ENCODE results near the gene TOB1.
"Not testable (repeated sequence)": the region's sequence is repeated elsewhere in the genome, so short reads cannot be mapped to it uniquely, and the experiment has no call there.

Gene TOB1

DNA sequence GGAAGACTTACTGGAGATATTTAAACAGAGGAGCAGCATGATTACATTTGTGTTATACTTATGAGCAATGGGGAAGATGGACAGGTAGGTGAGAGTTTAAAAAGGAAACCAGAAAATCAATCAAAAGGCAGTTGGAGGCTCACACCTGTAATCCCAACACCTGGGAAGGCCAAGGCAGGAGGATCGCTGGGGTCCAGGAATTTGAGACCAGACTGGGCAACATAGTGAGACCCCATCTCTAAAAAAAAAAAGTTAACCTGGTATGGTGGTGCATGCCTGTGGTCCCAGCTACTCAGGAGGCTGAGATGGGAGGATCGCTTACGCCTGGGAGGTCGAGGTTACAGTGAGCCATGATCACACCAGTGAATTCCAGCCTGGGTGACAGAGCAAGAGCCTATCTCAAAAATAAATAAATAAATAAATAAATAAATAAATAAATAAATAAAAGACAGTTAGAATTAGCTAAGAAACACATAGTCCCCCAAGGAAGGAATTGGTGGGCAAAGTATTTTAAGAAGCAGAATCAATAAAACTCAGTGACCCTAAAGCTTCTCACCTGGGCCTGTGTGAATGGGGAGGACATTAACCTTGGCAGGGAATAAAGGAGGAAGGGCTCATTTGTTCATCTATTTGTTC is 32.3 kb upstream of the TOB1 start:
- no peak for DNase-seq

GRCh38 chr17:50894513-50894912 is 28.4 kb upstream of the TOB1 start:
- not testable (repeated sequence) for DNase-seq

DNA sequence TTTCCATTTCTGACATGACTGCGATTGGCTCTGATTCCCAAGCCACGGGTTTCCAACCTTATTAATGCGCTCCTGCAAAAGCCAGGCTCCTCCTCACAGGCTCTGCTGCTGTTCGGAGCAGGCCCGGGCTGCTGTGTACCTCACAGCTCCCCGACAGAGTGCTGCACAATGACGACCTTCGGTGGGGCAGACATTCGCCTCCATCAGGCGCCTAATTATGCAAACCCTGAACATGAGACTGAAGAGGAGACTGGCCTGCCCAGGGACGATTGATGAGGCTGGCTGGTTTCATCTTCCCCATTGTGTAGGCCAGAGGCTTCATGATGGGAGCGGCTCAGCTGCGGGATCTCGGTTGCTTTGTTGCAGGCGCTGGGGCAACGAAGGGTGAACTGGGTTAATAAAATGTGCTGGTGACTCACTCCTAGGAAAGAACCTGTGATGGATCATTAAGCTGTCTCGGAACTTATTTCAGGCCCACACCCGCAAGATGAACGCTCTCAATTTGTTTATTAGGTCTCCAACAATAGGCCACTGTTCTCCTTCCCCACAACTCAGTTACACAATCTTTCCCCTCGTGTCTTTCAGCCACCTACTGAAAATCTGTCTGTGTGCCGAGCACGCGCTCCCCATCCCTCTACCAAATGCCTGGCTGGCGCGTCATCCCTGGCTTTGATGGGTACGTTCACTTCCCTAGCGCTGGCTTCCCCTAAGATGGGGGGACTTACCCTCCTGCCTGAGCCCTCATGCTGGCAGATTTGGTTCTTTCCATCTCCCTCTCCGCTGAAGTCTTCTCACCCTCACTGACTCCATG is 27.2 kb upstream of the TOB1 start:
- DNase-seq: no peak

GRCh38 chr17:50892101-50892776 is 26.1 kb upstream of the TOB1 start:
- no peak for DNase-seq

DNA sequence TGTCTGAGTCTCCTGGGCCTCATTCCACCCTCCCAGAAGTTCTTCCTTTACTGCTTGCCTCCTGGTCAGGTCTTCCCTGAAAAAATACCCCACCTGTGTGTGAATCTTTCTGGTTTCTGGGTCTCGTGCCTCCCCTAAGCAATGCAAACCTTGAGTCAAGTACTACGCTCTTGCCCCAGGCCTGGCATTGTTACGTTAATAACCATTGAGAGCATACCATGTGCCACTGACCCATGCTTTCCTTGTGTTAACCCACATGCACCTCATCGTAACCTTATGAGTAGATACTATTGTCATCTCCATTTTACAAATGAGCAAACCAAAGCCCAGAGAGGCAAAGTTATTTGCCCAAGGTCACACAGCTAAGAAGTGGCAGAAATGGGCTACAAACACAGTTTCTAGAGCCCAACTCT is 25.4 kb upstream of the TOB1 start:
- DNase-seq: no peak

DNA sequence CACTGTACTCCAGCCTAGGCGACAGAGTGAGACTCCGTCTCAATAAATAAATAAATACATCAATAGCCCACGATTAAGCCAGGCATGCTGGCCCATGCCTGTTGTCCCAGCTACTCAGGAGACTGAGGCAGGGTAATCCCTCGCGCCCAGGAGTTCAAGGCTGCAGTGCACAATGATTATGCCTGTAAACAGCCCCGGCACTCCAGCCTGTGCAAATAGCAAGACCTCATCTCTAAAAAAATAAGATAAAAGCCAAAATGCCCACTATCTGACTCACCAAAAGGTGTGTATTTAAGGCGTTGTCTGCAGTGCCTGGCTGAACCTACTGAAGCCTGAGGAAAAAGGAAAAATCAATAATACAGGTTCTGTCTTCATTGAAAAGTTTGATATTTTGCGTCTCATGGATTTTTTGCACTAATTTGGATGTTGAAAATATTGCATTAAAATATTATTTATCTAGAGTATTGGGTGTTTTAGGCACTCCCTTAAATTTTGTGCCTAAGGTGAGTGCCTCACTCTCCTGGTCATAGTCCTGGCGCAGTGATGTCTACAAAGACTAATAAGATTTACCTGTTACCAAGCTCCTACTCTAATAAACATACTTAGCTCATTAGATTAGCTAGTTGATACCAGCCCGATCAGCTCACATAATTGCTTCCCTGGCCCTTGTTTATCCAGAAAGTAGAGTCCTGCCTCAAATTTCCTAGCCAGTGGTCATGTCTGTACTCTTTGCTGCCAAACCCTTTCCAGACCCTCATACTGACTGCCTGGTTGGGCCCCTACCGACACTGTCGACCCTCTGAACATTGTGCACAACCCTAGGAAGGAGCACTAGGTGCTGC is 24.7 kb upstream of the TOB1 start:
- no peak for DNase-seq

DNA sequence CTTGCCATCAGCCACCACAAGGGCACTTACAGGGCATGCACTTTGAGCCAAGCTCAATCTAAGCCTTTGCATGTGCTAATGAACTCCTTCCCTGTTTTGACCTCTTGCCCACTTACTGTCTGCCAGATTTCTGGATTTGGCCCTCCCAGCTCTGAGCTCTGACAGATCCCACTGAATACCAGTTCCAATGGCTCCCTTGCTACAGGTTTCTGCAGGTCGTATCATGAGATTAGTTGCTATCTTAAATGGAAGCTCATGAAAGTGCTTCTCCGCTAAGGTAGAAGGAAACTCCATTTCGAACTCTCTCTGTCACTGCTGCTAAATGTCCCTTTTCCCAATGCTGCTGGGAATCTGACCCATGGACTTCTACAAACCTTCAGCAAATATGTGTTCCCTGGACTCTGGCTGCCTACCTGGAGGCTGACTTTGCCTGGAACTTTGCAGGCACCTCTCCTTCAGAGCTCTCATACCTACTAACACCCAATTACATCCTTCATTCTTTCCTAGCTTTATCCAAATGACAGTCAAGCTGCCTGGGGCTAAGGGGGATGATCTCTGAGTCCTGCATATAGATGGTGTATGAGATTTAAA is 23.5 kb upstream of the TOB1 start:
- no peak for DNase-seq

DNA sequence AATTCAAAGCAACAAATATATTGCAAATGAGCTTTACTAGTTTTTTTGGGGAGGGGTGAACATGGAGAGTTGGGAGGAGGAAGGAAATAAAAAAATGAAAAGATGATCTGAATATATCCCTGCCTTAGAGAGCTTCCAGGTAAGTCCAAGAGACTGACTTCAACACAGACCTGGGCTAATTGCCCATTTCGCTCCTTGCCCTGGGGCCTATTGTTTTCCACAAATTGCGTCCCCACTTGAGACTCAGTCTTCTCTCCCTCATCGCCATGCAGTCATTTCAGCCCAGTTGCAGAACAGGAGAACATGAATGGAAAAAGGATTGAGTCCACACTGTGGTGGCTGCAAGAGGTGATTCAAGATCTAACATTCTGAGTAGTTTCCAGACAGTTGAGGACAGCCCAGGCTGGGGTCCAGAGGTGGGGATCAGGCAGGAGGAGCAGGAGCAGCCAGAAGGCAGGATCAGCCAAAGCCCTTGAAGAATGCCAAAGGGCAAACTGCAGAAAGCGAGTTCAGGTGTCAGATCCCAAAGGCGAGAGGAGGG is 21.6 kb upstream of the TOB1 start:
- no peak for DNase-seq

GRCh38 chr17:50884439-50885311 is 18.5 kb upstream of the TOB1 start:
- DNase-seq: no peak

- DNase-seq: no peak
These were observed 17.8 kb upstream of the TOB1 start for GRCh38 chr17:50883850-50884438.

DNA sequence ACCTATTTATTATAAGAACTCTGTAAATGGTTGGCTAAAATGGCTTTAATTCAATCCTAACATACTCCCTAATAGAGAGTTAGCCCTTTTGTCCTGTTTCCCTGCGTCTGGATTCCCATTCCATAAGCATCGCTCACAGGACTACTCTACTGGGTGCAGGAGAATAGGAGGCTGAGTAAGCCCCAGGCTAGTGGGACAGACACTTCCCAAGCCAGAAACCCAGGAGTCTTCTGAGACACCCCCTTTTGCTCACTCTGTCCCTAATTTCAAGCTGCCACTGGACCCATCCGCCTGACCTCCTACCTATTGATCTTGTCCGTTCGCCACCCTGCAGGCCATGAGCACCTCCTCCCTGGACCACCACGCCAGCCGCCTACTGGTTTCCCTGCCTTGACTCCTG is 16.7 kb upstream of the TOB1 start:
- DNase-seq: no peak

DNA sequence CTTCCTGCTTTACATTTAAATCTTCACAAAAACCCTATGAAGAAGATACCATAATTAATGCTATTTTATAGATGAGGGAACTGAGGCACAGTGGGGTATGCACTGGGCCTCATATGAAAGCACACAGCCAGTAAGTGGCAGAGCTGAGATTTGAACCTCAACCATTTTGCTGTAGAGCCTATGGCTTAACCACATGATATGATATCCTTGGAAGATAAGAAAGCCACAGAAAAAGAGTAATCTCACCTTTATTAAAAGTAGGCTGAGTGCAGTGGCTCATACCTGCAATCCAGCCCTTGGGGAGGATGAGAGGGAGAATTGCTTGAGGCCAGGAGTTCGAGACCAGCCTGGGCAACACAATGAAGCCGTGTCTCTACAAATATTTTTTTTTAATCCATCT is 15.0 kb upstream of the TOB1 start:
- no peak for DNase-seq

- no peak for DNase-seq
These were observed 12.9 kb upstream of the TOB1 start for GRCh38 chr17:50879086-50879485.

DNA sequence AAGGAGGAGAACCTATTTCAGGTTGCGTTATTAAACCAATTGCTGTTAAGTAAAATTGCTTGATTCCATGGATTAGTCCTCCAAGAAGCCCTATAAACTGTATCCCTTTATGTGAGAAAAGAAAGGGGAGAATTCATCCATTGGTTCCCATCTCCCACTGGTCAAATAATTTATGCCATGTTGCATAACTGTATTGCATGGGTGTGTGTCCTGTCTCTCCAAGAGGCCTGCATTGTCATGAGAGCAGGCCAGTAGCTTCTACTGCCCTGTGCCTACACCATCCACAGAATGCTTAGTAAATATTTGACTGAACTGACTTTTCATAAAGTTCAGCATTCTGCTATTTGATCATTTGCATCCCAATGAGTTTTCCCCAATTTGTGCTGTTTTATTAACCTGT is 11.7 kb upstream of the TOB1 start:
- no peak for DNase-seq

- DNase-seq: not testable (repeated sequence)
These were observed 10.9 kb upstream of the TOB1 start for GRCh38 chr17:50877042-50877441.

DNA sequence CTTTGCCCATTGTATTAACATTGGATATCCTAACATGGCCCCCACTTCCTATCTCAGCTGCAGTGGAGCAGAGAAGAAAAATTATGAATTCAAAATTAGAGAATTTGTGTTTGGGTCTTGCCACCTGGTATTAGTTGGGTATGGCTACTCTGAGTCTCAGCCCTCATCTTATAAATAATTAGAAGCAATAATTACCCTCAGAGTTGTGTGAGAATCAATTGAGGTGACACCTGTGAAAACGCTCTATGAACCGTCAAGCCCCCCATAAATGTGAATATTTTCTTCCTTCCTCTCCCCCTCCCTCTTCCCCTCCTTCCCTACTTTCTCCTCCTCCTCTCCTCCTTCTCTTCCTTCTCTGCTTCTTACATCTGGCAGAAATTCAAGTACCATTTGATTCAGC is 8.9 kb upstream of the TOB1 start:
- DNase-seq: no peak

- no peak for DNase-seq
These were observed 6.7 kb upstream of the TOB1 start for GRCh38 chr17:50872710-50873424.

- no peak for DNase-seq
These were observed 5.7 kb upstream of the TOB1 start for GRCh38 chr17:50871898-50872297.

DNA sequence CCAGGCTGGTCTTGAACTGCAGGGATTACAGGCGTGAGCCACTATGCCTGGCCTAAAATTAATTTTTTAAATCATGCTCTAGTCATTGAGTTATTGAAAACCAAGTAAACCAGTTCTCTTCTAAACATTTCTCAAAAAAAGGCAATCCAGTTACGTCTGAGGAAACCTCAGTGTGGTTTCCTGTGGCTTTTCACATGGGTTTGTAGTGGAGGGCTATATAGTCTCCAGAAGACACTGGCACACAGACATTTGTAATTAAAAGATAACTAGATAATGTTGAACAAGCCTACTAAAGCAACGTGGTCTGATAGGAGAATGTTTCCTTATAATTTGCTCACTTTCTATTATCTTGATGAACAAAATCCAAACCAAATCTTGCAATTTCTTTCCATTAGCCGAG is 5.2 kb upstream of the TOB1 start:
- no peak for DNase-seq

DNA sequence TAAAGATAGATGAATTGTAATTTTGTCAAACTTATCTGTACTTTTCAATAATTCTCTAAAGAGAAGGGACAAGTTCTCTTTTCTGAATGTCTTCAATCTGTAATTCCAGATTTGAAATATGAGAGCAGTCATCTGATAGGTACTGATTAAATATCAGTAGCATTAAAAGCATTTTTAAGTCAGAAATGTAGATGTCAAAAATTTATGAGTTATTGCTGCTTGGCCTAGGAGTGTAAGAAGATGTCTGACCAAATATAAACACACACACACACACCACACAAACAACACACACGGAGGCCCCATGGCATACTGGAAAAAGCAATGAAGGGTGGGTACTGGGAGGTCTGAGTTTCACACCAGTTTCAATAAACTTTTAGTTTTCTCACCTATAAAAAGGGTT is 2.4 kb upstream of the TOB1 start:
- DNase-seq: no peak

- no peak for DNase-seq
These were observed 1.9 kb upstream of the TOB1 start for GRCh38 chr17:50868140-50868438.

All from NCI-H510A treated with DMSO at 0.1 percent for 48 hours (cell line).